Measurements from ENCODE around the gene KMT5C. TPM values are rescaled to one million over a fixed set of nuclear protein-coding genes. Genes with fewer than 3 reads are reported as not detected.

Gene KMT5C
- total RNA-seq, 1 donor from 2014 or later = 17.0 TPM

DNA sequence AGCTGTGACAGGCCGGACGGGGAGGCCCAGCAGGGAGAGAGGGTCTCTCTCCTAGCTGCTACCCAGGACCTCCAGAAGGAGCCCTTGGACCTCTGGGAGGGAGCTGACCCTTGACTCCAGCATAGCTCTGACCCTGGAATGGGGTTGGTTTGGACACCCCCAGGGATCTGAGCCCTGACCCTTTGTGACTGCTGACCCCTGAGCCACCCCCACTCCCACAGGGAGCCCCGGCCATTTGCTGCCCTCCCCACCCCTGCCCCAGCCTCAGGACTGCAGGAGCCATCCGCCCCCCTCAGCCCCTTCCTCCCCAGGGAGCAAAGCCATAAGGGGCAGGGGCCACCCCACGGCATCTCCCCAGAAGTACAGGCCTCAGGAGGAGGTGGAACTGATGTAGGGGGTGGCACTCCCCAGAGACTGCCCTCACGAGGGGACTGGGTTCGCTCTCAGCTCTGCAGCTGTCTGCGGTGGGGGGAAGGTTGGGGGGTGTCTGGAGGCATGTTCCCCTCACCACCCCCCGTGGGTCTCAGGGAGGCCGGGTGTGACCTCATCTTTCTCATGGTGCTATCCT, 7.8 kb downstream of the KMT5C start:
- DNase-seq = no peak

DNA sequence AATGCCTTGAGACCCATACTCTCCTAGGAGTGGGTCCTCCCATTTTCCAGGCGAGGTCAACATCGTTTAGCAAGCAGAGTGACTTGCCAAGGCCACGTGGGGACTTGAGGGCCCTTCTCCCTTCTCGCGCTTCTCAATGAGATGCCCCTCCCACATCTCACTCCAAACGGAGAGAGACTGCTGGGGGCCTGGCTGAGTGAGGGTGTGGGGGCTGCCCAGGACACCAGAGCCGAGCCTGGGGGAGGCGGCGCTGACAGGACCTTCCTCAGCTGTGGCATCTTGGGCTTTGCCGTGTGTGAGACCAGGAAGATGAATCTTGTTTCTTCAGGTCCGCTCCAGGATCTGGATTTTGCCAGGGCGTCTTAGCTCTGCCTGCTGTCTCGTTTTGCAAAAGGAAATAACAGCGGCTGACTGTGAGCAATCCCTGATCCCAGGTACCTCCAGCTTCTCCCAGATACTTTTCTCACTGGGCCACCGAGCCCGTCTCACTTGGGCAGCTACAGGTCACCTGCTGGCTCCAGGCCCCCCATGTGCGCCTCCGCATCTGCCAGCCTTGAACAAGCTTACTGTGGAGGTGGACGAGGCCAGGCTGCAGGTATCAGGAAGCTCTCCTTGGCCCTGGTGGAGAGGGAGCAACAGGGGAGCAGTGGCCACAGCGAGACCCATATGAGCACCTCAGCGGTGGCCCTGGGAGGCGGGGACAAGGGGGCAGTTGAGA, 8.8 kb downstream of the KMT5C start:
- no peak for DNase-seq

DNA sequence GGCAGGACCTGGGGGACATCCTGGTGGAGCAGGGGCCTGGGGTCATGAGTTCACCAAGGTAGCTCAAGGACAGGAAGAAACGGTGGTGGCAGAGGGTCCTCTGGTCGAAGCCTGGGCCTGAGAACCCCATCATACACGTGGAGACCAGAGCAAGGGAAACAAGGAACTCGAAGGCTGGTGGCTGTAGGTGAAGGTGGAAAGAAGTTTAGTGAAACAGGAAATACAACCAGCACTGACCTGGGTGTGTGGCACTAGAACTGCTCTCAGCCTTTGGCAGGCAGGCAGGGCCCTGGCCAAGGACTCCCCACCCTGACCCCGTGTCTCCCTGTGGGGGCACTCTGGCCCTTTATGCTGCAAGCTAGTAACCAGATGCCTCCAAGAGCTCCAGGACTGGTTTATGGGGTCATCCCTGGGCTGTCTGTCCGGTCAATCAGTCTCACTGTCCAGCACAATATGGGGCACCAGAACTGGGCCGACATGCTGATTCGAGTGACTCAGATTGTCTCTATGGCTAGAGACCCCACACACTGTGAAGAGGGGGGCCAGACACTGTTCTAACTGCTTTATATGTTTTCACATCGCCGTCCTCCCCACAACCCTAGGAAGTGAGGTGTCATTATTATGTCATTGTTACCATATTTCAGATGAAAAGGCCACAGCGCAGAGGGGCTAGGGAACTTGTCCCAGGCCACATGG, 11.1 kb downstream of the KMT5C start:
- no peak for DNase-seq

DNA sequence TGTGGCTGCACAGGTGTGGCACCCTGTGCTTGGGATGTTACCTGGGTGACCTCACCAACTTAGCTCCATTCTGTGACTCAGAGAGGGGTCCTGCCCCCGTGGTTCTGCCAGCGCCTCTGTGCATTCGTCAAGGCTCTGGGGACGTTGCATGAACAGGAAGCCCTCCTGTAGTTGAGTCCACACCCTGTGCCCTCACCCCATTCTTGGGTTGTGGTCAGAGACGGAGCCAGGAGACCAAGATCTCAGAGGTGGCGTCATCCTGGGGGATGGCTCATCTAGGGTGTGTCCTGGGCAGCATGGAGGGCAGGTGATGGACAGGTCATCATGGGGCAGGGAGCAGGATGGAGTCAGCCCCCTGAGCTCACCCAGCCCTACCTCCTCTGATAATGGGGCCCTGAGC, 12.4 kb downstream of the KMT5C start:
- DNase-seq = no peak

DNA sequence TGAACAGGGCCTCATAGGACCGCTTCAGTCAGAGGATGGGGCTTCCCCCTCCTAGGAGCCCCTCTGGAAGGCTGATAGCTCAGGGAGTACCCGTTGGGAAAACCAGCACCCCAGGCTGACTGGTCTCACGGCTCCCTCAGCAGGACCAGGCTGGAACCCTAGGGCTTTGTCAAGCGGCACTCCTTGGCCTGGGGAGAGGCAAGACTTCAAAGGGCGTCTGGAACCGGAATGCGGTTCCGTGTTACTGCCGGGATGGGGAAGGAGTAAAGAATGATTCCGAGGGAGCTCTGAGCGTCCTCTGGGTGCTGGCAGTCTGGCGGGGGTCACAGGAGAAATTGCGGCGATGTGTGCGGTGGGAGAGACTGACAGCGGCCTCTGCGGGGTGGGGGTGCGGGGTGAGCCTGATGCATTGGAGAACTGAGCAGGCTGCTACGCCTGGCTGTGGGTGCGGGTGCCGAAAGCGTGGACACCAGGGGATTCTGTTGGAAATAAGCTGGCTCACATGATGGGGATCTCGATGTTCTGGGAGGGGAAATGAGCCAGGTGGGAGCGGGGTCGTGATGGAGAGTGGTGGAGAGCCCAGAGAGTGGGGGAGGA, 13.0 kb downstream of the KMT5C start:
- no peak for DNase-seq

DNA sequence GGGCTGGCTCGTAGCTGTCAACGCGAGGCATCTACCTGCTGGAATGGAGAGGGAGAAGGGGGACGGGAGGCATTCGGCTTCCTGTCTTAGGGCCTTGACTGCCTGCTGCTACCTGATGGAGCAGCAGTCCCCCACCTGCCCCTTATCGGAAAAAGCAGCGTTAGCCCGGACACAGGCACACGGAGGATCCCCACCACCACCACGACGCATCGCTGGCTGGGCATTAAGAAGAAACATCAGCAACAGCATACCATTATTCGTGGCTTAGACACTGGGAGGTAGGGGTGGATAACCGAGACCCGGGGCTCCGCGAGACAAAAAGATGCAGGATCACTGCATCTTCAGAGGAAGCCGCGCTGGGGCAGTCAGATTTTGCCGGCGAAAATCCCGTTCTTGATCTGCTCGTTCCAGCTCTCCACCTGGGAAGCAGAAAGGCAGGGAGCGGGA, 13.7 kb downstream of the KMT5C start:
- DNase-seq = no peak

DNA sequence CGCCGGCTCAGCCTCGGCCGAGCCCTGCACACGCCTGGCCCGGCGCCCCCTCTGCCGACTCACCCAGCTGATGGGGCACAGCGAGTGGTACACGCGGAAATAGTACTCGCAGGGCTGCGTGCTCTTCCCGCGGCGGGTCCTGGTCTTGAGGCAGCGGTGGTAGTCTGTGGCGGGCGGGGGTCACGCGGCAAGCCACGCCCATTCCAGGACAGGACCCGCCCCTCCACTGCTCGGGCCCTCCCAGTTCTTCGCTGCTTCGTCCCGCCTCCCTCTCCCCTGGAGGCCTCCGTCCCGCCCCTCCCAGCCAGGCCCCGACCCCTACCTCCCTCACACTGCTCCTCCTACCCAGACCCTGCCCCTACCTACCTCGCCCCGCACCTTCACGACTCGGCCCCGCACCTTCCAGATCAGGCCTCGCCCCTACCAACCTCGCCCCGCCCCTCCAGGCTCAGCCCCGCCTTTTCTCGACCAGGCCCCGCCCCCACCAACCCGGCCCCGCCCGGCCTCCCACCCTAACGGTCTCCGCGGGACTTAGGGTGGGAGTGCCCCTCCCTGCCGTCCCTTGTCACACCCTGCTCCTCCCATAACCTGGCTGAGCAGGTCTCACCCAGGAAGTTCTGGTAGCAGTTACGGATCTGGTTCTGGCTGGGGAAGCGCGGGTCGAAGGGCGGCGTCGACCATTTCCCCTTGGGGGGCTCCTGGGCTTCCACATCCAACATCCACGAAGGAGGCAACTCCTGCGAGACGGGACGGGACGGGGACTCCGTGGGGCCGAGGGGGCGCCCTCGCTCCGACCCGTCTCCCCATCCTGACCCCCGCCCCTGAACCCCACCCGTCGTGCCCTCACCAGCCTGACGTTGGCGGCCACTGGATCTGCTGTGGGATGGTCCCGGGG, 14.4 kb downstream of the KMT5C start:
- no peak for DNase-seq

DNA sequence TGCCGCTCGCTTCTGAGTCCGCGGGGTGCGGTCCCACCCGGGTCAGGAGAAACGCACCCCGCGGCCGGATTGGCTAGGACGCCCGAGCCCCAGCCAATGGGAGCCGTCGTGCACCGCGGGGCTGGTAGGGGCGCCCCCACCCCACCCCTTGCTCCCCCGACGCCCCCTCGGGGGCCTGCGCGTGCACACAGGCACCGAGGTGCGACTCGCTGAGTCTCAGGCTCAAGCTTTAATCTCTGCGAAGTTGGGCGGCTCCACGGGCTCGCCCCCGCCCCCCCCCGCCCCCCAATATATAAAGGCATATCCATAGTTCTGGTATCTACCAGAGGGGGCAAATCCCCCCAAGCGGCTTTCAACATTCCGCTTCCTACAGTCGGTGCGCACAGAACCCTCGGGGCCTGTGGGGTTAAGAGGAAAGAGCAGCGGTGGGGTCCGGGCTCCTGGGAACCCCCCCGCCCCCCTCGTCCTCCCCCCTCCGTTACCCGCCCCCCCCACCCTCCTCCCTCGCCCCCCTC, 15.1 kb downstream of the KMT5C start, which contains the start of gene COX6B2:
COX6B2 (minus strand) TSS at position 22 of the 515 bp plus-strand sequence. CDS start 198 bp downstream, outside the sequence.
- DNase-seq = no peak

DNA sequence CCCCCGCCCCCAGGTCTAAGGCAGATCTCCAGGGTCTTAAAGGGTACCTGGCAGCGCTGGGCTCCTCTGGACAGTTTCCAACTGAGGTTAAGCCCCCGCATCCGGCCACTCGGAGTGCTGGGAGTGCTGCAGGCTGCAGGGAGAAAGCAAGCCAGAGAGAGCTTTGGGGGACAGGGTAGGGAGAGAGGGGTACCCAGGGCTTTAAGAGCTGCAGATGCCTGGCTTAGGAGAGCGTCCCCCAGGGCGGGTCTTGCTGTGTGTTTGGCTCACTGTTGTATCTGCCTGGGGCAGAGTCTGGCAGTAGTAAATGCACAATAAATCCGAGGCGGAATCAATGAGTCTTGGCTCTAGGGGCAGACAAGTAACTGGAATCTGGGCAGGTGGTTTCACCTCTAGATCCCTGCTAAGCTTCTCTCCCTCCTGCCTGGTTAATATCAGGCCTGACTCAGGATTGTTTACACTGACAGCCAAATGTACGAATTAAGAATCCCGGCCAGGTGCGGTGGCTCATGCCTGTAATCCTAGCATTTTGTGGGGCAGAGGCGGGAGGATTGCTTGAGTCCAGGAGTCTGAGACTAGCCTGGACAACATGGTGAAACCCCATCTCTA, 15.6 kb downstream of the KMT5C start:
- DNase-seq = no peak

DNA sequence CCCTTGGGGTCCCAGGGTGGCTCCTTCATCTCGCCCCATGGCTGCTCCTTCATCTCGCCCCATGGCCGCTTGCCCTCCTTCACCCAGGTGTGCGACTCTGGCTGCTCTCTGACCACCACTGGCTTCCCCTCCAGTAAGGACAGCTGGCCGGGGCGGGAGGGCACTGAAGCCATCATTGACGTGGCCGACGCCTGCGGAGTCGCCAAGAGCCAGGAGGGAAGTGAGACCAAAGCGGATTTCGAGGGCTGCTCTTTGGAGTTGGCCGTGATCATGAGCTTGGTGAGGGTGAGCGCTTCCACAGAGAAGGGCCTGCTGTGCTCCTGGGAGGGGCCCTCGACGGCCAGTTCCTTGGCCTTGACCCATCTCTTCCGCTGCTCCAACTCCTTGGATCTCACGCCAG, 18.8 kb downstream of the KMT5C start:
- DNase-seq = no peak

DNA sequence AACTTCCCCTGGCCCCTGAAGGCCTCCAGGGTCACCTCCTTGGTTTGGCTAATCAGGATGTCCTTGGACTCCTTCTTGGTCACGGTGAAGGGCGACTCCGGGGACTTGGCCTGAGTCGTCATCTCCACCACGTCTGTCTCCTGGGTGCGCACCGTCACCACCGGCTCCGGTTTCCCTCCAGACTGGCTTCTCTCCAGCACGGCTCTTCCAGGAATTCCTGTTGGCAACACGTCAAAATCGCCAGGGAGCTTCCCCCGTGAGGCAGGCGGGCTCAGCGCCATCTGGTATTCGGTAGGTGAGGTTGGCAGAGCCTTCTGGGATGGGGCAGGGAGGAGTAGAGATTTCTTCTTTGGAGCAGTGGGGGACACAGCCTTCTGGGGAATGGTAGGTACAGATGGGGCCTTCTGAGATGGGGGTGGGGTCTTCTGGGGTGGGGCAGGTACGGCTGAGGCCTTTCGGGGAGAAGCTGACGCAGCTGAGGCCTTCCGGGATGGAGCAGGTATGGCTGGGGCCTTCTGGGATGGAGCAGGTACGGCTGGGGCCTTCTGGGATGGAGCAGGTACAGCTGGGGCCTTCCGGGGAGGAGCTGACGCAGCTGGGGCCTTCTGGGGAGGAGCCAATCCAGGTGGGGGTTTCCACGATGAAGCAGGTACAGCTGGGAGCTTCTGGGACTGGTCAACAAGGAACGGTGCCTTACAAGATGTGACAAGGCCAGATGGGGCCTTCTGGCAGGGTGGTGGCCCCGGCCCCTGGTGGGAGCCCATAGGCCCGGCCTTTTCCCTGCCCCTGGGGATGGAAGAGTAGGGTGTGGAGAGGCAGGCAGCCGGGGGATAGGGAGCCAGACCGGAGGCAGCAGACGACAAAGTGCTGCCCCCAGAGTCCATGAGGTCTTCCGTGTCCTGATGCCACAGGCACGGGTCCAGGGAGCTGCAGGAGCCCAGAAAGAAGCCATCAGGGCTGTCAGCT, 19.6 kb downstream of the KMT5C start:
- no peak for DNase-seq

DNA sequence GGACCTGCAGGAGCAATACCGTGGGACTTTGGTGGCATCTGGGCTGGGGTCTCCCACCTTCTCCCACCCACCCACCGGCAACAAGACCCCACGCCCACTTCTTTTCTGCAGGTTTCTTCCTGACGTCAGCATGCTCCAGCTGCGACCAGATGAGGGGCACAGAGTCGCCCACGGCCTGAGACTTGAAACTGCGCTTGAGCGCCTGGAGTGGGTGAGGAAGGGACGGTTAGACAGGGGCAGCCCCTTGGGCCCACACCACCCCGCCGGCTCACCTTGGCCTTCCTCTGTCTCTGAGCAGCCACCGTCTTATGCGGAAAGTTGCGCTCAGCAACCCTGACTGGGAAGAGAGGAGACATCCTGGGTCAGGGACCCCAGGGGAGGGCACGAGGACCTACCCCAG, 21.2 kb downstream of the KMT5C start:
- DNase-seq = no peak

DNA sequence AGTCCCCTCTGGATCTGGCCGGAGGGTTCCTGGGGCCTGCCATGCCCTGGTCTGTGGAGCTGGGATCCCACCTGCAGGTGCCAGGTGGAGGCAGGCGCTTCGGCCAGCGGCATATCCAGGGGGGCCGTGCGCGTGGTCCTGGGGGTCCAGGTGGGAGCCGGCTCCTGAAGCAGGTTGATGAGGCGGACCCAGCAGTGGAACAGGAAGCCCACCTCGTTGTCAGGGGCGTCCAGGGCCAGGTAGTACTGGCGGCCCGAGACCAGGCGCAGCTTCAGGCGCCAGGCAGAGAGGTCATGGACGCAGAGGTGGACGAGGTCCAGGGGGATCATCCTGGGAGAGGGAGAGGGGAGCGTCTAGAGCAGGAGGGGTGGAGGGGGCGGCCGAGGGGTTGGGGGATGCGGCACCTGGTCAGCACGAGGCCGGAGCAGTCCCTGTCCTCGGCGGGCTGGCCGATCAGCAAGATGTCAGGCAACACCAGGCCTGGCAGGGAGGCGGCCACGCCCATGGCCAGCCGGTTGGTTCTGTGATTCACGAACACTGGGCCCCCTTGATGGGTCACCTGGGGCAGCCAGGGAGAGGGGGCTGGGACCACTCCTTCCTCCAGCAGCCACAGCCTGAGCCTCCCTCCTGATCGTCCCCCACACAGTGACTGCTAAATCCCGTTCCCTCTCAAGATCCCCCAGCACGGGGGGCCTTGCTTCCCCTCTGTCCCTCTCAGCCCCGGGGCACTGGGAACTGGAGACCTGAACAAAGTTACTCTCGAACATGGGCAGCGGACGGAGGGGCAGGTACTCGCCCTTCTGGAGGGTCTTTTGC, 22.7 kb downstream of the KMT5C start:
- DNase-seq = no peak

DNA sequence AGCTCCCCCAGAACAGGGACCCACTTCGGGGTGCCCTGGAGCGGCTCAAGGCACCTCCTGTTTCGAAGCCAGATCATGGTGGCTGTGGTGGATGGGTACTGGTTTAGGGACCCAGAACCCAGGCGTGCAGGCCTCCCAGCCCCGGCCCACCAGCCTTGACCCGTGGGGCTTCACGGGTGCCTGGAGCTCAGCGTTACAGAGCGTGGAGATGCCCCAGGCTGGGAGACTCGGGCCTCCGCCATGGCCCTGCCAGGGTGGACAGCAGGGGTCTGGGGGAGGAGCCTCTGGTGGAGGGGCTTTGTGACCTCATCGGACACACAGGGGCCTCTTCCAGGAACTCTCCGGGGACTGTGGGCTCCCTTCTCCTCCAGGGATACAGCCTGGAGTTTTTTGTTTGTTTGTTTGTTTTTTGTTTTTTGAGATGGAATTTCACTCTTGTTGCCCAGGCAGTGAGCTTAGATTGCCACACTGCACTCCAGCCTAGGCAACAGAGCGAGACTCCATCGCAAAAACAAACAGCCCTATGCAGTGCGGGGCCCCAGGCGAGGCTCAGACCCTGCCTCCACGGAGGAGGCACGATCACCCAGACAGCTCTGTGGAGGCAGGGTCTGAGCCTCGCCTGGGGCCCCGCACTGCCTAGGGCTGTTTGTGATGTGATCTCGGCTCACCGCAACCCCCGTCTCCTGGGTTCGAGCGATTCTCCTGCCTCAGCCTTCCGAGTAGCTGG, 23.5 kb downstream of the KMT5C start, which contains the start of gene GARIN5B:
GARIN5B (minus strand) TSS at position 271 of the 727 bp plus-strand sequence; CDS start at position 77, 194 bp downstream.
- DNase-seq = no peak

DNA sequence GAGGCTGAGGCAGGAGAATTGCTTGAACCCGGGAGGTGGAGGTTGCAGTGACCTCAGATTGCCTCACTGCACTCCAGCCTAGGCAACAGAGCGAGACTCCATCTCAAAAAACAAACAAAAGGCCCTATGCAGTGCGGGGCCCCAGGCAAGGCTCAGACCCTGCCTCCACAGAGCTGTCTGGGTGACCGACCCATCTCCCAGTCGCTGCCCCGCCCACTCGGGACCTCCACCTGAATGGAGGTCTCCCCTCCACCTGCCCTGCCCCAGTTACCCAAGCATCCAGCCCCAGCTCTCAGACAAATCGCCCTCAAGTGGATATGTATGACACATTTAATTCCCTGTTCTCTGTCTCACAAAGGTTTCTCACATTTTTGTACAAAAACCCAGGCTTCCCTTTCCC, 25.6 kb downstream of the KMT5C start:
- DNase-seq = no peak

DNA sequence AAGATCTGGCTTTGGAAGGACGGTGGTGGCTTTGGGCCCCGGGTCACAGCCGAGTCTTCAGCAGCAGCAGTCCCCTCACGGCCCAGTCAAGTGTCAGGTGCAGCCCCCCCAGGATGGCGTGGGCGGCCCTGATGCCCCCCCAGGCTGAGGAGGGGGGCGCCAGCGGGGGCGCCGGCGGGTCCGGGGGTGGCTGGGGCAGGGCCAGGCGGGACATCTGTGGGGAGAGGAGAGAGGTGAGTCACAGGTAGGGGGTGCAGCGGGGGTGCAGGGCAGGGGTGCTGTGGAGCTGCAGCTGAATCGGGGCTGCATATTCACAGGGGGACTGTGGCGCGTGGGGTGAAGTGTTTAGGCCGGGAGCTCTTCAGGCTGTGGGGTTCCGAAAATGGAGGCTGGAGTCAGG, 26.3 kb downstream of the KMT5C start:
- DNase-seq = no peak

DNA sequence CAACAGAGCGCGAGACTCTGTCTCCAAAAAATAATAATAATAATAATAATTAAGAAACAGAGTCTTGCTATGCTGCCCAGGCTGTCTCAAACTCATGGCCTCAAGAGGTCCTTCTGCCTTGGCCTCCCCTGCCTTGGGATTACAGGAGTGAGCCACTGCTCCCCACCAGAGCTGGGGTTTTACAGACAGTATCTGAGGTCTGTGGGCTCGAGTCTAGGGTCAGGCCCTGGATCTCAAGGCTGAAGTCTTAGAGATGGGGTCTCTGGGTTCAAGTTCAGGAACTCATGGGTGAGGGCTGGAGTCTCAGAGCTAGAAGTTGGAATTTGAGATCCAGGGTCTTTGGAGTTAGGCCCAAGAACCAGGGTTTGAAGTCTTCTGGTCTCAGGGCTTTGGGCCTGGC, 27.1 kb downstream of the KMT5C start:
- DNase-seq = no peak

DNA sequence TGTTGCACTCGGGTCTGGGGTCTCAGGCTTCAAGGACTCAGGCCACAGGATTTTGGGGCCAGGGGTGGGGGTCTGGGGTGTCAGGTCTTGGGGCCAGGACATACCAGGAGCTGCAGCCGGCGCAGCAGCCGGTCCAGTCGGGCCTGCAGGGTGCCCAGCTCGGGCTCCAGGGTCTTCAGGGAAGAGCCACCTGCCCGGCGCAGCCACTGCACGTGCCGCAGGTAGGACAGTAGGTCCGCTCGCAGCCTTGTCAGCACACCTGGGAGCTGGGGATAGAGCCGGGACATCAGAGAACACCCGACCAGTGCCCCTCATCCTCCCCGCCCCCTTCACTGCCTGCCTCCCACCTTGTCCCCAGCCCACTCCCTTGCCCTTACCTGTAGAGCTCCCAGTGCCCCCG, 28.4 kb downstream of the KMT5C start:
- DNase-seq = no peak

Measured in skin of body (tissue), 2 donors.